CD1c-positive myeloid dendritic cell (primary cell): ENCODE data around the gene TNFSF8.

ENCODE experiments used
- DNase-seq: peaks from one replicate; pipeline ENCODE4 v3.0.0-alpha.2; 2016; ENCODE audit errors: extremely low spot score

The TNFSF8 gene

GRCh38 chr9:114936581-114936980 is 6.2 kb upstream of the TNFSF8 start:
- DNase-seq, result peak; percentile 68

GRCh38 chr9:114935119-114935518 is 4.7 kb upstream of the TNFSF8 start:
- DNase-seq, result no peak

- no peak for DNase-seq
Measured at GRCh38 chr9:114932502-114932901, 2.1 kb upstream of the TNFSF8 start.

DNA sequence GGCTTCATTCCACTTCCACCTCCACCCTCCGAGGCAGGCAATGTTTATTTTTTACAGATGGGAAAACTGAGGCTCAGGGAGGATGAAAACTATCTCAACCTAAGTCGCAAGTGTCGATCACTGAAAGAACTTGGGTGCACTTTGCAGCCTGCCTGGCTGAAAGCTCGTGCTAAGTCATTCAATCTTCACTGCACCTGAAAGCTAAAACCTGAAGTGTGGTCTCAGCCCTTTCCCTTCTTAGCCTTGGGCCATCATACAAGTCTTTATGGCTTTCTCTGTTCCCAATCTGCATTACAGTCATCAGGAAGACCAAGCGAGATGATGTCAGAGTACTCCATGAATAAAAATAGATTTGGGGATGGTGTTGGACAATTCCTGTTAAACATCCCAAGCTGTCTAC is 1.0 kb upstream of the TNFSF8 start:
- DNase-seq, result no peak

- peak; percentile 60 for DNase-seq
Measured at GRCh38 chr9:114929201-114929600, 1.2 kb downstream of the TNFSF8 start.

- no peak for DNase-seq
Measured at GRCh38 chr9:114928671-114929070, 1.7 kb downstream of the TNFSF8 start.

GRCh38 chr9:114928136-114928535 is 2.3 kb downstream of the TNFSF8 start:
- peak; percentile 37 for DNase-seq

DNA sequence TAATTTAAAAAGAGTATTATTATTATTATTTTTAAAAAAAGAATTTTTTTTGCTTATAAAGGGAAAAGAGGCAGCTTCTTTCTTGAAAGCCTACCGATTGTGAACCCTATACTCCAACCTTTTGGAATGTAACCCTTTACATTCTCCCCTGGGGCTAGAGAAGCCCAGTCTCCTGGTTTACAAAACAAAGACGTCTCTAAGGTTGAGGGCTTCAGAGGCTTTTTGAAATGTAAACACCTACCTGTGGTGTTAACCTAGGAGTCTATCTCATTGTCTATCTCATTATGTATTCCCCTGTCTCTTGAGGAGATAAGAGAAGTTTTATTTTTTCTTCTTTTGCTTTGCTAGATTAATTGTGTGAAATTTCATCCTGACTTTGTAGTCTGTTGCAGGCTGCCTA is 4.7 kb downstream of the TNFSF8 start:
- no peak for DNase-seq

- no peak for DNase-seq
Measured at GRCh38 chr9:114925039-114925438, 5.4 kb downstream of the TNFSF8 start.

- DNase-seq, result peak; percentile 48
Measured at GRCh38 chr9:114924327-114924726, 6.1 kb downstream of the TNFSF8 start.

- DNase-seq, result no peak
Measured at GRCh38 chr9:114923918-114924317, 6.5 kb downstream of the TNFSF8 start.

DNA sequence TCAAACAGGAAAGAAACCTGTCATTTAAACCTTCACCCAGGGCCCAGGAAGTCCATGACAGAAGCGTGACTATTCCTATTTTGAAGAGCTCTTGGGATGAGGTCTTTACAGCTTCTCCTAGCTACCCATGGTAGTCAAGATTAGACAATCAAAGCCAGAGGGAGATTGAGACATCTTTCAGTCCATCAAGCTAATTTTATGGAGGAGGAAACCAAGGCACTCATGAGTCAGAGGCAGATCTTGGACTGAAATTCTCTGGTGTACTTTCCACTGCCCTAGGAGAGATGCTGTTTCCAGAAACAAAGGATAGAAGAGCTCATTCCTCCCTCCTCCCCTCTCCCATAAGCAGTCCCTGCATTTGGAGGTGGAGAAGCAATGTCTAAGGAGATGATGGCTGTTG is 9.2 kb downstream of the TNFSF8 start:
- no peak for DNase-seq

DNA sequence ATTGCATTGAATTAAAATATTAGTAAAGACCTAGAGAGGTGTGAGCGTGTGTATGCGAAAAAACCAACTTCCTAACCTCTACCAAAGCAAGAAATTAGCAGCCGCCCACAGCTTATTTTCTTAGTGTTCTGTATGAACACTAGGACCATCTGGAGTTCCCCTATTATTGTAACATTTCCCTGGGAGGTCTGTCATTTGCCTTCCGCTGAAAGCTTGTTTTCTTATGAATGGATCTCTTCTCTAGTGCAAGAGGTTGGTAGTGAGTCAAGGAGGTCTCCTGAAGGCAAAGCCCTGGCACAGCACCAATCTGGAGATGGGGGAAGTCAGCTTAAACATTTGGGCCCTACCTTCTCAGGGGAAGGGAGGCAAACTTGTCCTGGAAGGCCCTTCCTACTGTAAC is 10.8 kb downstream of the TNFSF8 start:
- DNase-seq, result peak; percentile 91

- no peak for DNase-seq
Measured at GRCh38 chr9:114916481-114916880, 13.9 kb downstream of the TNFSF8 start.

GRCh38 chr9:114914139-114914538 is 16.3 kb downstream of the TNFSF8 start:
- no peak for DNase-seq

DNA sequence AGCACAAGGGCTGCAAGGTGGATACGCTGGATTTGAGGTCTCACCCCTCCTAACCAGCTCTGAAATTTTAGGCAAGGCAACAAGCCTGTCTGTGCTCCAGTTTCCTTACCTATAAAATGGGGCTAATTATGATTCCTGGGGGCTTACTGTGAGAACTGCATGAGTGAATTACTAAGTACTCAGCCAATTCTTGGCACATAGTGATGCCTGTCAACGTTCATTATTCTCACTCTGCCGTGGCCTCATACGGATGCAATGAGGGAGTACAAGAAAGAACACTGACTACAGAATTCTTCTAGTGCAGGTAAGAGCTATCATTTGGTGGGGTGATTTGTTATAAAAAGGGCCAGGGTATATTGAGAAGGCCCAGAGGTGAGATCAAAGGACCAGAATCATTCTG is 16.7 kb downstream of the TNFSF8 start:
- no peak for DNase-seq

DNA sequence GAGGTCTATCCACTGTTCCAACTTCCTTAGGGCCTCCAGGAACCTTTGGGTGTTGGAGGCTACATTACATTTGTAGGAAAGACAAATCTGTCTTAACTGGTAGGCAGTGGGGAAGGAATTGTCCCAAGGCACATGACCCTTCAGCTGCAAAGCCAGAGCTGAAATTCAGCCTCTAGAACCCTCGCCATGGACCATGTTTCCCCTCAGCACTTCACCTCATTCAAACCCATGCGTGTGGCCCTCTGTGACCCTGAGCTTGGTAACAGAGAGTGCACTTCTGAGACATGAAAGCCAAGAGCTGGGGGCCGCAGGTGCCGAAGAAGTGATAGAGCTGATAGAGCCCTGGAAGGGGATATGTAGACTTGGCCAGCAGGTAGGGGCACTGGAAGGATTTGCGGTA is 17.2 kb downstream of the TNFSF8 start:
- DNase-seq, result no peak

GRCh38 chr9:114911167-114911821 is 19.1 kb downstream of the TNFSF8 start:
- peak; percentile 54 for DNase-seq

DNA sequence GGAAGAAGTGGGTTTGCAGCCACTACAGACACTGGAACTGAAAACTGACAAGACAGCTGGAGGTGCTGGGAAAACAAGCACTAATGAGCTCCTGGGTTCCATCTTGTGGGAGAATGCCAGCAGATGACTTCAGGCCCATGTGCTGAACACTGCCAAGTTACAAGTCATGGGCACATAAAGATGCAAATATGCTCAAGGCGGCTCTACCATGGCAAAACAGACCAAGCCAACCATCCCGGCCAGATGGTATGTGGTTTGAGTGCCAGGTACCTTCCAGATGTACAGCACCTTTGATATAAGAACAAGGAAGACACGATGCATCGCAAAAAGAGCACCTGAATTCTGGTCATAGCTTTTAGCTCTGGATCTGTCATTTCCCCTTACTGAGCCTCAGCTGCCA is 19.9 kb downstream of the TNFSF8 start:
- DNase-seq, result no peak

DNA sequence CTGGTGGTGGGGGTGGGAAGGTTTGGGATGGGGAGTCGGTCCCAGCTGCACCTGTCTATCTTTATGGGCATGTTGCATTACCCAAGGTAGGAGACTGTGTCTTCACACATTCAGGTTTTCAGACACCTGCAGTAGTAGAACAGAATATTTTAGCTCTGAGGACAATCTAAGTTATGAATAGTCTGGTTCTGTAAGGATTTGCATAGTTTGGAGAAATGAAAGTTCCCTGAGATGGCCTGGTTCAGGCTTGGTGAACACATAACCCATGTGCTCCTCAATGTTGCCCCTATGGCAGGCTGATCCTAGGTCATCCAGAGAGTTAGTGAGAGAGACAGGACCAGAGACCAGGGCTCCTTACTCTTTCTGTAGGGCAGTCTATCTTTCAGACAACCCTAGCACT is 20.7 kb downstream of the TNFSF8 start:
- no peak for DNase-seq

DNA sequence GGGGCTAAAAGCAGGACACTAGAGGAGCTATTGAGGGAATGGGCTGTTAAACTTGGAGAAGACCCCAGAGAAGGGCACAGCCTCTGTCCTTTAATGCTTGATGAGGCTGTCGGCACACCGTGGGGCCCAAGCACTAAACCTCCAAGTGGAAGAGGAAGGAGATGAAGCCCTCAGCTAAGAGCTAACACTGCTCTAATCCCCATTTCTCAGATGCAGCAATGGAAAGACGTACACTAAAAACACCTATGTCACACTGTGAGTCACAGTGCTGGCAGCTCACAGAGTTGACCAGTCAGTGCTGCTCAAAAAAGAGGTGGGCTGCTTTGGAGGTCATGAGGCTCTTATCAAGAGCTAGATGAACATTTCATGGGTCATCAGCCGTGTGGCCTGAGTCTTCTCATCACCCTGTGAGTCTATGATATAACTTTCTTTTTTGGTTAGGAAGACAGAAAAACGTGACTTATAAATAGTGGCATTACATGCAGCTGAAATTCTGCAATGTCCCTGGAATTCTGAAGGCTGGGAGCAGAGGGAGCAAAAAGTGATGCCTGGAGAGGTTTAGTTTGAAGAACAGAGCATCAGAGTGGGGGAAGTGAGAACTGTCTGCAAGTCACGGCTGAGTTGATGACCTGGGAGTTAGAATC is 21.5 kb downstream of the TNFSF8 start:
- no peak for DNase-seq

GRCh38 chr9:114908104-114908622 is 22.2 kb downstream of the TNFSF8 start:
- no peak for DNase-seq

GRCh38 chr9:114906922-114907571 is 23.3 kb downstream of the TNFSF8 start:
- DNase-seq, result peak; percentile 31
